HT-29 (cell line): ENCODE results near the gene AP3S2. TPM values are rescaled to one million over a fixed set of nuclear protein-coding genes. Genes with fewer than 3 reads are reported as not detected.
"Not testable (repeated sequence)": the region's sequence is repeated elsewhere in the genome, so short reads cannot be mapped to it uniquely, and the experiment has no call there.

ENCODE experiments used
- DNase-seq: peaks from one replicate; pipeline ENCODE4 v3.0.0-alpha.2; 2015; ENCODE audit warnings: low spot score
- total RNA-seq: library from RNA; depleted of rRNA; stranded (reverse); fragments of >200 nt; shearing (Covaris generic); gene quantifications from 2 replicates; pipeline ENCODE4 v1.2.3, GENCODE V29; 2014; rRNA removed

Gene AP3S2
- total RNA-seq = 14.8 and 36.2 TPM in 2 replicates

DNA sequence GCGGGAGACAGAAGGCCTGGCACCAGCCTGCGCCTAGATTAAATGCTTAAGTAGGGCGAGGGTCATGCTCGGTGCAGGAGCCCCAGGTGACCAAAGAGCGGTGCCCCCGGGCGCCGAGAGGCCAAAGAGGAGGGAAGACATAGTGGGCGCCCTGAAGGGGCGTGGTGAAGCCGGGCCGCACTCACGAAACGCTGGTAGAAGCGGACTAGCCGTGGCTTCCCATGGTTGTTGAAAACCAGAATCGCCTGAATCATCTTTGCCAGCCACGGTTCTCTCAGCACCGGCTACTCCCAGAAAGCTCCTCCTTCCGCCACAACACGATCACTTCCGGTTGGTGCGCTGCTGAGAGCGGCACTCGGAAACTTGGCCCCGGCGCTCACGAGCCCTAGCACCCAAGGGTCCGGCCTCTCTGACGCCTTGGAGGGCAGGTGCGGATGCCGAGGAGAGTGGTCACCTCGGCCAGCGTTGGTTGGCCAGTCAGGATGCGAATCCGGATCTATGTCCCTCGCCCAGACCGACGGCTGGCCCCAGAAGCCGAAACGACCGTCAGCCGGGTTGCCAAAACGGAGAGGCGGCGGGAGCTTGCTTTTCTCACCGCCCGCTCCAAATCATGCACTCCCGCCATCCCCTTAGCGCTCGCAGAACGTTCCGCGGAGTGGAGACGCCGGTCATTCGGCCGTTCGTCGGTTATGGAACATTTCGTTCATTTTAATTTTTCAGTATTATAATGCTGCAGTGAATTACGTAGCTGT is at the start of gene AP3S2:
TSS of gene AP3S2 (minus strand) at position 299 of the 752 bp plus-strand sequence. CDS start at position 254, 45 bp downstream.
- peak; percentile 99 for DNase-seq

DNA sequence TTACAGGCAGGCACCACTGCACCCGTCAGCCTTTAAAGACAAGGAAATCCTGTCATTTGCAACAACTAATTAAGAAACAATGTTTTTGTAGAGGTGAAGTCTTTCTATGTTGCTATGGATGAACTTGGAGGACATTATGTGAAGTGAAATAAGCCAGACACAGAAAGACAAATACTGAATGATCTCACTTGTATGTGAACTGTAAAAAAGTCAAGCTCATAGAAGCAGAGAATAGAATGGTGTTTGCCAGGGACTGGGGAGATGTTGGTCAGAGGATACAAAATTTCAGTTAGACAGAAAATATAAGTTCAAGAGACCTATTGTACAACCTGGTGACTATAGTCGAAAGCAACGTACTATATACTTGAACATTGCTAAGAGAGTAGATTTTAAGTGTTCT is 46.1 kb upstream of the AP3S2 start:
- DNase-seq = no peak

DNA sequence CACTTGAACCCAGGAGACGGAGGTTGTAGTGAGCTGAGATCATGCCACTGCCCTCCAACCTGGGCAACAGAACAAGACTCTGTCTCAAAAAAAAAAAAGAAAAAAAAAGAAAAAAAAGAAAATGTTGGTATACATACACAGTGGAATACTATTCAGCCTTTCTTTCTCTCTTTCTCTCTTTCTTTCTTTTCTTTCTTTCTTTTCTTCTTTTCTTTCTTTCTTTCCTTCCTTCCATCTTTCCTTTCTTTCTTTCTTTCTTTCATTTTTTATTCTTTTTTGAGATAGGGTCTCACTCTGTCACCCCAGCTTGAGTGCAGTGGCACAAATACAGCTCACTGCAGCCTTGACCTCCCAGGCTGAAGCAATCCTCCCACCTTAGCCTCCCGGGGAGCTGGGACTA is 45.6 kb upstream of the AP3S2 start:
- not testable (repeated sequence) for DNase-seq

DNA sequence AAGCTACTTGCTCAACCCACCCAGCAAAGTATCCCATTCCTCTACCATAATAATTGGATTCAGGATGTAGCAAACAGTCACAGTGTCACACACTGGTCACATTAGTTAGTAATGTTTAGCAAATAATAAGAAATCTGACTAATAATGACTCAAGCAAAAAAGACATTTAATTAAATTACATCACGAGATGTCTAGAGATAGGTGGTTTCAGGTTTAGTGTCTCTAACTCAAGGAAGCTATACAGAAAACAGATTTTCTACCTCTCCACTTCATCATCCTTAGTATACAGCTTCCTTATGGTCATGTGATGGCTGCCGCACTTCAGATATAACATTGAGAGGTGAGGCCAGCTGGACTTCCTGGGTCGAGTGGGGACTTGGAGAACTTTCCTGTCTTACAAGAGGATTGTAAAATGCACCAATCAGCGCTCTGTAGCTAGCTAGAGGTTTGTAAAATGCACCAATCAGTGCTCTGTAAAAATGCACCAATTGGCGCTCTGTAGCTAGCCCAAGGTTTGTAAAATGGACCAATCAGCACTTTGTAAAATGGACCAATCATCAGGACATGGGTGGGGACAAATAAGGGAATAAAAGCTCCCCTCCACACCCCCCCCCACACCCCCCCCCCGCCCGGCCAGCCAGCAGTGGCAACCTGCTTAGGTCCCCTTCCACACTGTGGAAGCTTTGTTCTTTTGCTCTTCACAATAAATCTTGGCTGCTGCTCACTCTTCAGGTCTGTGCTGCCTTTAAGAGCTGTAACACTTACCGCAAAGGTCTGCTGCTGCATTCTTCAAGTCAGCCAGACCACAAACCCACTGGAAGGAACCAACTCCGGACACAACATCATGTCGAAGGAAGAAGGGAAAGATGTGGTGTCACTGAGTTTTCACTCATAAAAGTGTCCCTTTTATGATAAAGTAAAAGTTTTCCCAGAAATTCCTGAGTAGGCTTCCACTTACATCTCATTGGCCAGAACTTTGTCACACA is 43.9 kb upstream of the AP3S2 start:
- DNase-seq = no peak

DNA sequence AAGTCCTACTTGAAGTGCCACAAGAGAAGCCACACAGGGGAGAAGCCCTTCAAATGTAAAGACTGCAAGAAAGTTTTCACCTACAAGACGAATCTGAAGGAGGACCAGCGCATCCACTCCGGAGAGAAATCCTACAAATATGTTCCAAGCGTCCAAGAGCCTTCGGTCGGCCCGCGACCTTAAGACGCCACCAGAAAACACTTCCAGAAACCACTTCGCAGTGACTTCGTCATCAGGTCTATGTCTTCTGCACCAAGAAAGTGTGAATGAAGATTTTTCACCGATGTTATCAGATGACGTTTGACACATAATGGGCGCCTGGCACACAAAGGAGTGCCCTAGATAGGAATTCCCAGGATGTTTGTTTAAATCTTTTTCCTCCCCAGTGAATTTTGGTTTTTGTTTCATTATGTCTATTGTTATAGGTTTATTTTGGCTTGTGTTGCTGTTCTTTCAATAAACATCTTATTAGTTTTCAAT is 43.0 kb upstream of the AP3S2 start:
- DNase-seq = no peak

DNA sequence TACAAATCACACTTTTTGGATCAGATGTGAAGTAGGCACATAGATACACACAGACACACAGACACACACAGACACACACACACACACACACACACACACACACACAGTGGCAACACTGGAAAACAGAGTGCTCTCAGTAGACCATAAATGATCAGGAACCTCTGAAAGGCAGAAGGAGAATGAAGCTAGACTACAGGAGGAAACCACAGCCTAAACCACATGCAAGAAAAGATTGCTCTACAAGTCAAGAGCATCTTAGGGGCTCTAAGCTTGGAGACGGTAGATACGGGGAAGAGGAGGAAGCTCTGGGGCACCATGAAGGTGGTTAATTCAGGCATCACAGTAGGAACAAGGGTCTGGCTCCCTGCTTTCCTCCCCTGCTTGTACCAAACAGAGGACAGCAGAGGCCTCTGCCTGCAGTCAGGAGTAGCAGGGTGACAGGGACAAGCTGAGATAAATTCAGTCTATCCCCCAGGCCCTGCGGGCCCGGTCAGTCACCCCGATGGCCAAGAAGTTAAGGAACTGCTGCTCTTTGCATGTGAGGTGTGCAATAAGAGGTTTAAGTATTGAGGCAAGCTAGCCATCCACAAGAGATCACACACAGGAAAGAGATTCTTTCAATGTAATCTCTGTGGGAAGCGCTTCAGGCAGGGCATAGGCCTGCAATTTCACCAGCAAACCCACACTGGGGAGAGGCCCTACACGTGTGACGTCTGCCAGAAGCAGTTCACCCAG is 42.4 kb upstream of the AP3S2 start:
- no peak for DNase-seq

DNA sequence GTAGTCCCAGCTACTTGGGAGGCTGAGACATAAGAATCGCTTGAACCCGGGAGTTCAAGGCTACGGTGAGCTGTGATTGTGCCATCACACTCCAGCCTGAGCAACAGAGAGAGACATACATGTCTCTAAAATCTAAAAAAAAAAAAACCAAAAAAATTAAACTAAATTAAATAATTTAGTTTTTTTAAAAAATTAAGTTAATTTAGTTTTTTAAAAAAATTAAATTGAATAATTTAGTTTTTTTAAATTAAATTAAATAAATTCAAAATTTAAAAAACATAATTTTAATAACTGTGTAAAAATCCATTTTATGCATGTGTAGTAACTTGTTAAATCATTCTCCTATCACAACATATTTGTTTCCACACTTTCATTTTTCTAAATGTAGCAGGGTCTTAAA is 39.1 kb upstream of the AP3S2 start:
- DNase-seq = no peak

DNA sequence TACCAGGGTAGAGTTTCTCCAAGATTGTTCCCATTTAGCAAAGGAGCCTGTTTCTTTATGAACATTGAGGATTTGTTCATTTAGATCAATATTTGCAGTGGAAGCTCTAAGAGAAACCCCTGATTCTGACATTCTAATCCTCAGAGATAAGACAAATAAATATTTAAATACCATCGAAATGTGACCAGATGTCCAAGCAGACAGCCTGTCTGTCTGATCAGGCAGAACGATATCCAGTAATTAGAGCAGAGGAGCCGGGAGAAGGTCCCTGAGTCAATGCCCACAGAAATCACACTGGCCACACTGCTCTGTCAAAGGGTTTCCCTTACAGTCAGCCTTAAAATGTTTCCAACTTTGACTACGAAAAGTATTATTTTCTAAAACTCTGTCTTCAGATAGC is 34.6 kb upstream of the AP3S2 start:
- no peak for DNase-seq

DNA sequence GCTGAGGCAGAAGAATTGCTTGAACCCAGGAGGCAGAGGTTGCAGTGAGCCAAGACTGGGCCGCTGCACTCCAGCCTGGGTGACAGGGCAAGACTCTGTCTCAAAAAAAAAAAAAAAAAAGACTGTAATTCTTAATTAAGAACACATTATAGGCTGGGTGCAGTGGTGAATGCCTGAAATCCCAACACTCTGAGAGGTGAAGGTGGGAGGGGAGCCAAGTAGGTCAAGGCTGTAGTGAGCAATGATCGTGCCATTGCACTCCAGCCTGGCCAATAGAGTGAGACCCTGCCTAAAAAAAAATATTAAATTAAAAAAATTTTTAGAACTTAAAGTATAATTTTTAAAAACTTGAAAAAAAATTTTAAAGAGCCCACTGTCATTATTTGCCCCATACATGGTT is 32.4 kb upstream of the AP3S2 start:
- no peak for DNase-seq

DNA sequence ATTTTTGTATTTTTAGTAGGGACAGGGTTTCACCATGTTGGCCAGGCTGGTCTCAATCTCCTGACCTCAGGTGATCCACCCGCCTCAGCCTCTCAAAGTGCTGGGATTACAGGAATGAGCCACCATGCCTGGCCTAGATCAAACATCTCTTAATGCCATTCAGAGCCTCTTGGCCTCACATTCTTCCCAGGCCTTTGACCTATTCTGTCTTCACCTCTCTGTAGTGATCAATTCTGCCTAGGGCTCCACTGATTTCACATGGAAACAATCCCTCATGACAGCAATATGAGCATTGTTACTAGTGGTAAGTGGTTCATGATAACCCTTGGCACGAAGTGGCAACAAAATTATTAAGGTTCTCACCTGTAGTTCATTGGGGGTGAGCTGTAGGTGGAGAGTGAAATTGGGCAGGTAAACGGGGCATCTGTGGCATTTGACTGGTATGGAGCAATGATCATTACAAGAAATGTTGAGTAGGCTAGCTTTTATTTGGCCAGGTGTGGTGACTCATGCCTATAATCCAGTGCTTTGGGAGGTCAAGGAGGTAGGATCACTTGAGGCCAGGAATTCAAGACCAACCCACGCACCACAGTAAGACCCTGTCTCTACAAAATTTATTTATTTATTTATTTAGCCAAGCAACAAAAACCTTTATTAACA is 23.8 kb upstream of the AP3S2 start:
- DNase-seq = peak; percentile 81

DNA sequence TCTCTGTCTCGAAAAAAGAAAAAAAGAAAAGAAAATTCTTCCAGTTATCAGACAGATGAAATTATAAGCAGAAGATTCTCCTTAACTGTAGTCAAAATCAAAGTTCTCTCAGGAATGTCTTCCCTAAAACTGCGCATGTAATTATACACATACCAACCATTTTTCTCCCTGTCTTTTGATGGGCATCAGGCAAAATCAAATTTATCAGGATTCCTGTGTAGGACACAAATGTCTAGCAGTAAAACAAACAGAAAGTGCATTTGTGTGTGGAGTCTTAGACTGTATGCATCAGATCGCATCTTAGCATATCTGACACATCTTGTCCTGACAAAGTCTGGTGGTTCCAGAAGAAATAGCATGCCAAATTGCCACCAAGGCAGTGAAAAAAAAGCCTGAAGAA is 22.9 kb upstream of the AP3S2 start:
- no peak for DNase-seq

DNA sequence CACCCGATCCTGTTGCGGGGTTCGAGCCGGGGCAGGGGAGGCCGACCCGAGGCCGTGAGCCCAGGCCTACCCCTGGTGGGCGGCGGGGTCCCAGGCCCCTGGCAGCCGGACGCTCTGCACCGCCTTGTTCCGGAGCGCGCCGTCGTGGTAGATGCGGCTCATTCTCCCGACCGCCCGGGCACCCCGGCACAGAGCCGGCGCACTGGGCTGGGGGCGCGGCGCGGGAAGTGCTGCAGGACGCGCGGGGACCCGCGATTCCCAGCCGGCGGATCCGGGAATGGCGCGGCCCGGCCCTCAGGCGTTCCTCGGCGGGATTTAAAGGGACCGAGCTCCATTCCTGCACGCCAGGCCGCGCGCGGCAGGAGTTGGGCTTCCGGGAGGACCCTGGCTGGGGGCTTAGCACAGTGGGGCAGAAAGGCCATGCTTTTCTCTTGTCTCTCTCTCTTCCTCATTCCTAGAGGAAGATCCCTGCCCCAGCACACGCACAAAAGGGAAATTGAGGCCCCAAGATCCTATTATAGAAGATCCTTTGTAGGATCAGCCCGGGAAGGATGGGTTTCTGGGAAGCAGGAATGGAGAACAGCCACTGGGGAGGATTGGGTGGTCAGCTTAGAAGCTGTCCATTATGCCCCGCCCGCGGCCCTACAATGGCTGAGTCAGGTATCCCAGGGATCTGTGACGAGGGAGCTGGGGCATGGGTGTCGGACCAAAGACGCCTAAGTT is 19.0 kb upstream of the AP3S2 start, which contains the start of gene ARPIN:
TSS of gene ARPIN (minus strand) at position 279 of the 723 bp plus-strand sequence. CDS start at position 162, 117 bp downstream.
- peak; percentile 70 for DNase-seq

DNA sequence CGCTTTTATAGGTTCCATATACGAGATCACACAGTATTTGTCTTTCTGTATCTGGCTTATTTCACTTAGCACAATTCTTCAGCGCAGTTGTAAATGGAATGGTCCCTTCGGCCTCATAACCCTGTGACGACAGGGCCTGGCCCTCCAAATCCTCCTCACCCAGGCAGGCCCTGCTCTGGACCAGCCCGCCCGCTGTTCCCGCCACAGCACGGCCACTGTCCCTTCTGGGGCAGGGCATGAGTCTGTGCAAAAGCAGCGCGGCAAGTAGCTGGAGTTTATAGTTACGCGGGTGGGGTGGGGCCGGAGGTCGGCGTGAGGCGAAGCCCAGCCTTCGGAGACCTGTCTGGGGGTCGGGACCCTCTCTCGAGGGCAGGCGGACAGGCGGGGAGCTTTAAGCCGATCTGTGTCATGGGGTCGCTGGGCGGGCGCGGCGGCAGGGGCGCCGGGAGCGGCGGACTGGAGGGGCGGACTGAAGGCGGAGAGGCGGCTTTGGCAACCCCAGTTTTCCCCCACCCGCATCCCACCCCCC is 18.4 kb upstream of the AP3S2 start:
- DNase-seq = peak; percentile 74

DNA sequence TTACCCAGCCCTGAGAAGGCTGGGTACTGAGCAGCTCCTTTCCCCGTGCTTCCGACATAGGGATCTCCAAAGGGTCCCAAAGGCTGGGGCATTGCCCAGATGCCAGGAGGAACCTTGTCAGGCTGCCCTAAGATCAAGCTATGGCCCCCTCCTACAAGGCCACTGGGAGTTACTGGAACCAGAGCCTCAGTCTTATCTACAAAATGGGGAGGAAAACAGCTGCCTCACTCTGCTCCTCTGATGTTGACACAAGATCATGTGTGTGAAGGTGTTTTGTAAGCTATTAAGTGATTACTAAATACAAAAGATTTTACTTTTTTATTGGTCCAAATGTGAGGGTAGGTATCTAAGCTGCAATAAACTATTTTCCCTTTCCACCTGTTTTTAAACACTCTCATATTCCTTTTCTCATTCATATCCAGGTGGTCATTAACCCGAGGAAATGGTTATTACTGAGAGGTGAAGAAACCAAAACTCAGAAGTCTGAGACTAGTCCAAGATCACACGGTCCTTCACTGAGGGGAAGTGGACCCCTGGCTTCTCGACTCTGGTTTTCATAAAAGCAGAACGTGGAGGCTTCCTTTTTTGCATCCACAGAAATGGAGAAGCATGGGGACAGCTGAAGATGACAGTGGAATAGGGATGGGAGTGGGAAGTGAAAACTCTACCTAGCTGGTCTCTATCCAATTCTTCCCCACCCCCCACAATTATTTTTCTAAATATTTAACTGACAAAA is 17.3 kb upstream of the AP3S2 start:
- no peak for DNase-seq

DNA sequence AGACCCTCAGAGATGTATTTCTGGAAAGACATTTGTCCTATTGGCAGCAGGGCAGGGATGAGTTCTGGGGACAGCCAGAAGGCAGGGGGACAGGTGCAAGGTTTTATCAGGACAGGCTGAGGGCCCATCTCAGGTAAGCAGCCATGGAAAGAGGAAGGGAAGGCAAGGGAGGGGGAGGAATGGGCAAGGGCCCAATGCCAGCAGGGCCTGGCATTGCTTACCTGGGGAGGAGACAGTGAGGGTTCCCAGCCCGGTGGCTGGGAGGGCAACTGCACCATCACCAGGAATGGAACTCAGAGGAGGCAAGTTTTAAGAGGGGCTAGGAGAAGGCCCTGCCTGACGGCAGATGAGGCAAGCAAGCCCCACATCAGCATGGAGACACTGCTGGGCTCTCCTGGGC is 15.8 kb upstream of the AP3S2 start:
- no peak for DNase-seq

DNA sequence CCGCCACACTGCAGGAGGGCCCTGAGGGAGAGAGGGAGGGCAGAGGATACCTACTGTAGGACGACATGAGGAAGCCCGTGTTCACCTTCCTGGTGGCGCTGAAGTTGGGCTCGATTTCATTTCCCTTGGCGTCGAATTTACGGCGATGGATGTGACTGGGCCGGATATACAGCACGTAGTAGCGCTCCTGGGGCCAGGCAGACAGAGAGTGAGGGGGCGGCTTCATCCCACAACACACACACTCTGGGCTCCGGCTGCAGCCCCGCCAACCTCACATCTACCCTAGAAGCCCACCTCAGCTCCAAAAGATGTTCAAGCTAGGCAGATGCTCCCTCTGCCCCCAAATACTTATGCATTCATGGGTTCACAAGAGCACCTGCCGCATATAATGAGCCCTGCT is 14.4 kb upstream of the AP3S2 start:
- DNase-seq = no peak

DNA sequence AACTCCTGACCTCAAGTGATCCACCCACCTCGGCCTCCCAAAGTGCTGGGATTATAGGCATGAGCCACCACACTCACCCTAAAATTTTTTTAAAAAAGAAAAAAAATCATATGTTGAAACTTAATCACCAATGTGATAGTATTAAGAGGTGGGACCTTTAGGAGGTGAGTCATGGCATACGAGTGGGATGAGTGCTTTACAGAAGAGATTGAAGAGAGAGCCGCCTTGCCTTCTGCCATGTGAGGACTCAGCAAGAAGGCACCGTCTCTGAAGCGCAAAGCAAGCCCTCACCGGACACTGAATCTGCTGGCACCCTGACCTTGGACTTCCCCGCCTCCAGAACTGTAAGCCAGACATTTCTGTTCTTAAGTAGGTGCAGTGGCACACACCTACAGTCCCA is 13.5 kb upstream of the AP3S2 start:
- no peak for DNase-seq

DNA sequence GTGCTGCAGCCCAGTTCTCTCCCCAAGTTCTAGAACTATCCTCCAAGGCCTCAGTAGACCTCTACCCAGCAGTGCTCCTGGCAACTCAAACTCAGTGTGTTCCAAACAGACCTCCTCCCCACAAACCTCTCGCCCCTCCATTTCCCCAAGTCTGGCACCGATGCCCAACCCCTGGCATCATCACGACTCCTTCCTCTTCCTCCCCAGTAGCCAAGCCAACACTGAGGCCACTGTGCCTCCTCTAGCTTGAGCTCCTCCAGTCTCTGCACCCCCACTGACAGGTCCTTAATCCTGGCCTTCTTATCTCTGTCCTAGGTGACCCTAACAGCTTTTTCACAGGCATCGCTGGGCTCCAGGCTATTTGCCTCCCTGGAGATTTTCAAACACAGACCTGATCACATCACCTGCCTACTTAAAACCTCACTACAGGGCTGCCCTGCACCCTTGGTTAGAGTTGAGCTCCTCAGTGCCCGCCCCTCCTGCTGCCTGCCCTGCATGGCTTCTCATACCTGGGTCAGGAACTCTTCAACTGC is 12.1 kb upstream of the AP3S2 start:
- no peak for DNase-seq

DNA sequence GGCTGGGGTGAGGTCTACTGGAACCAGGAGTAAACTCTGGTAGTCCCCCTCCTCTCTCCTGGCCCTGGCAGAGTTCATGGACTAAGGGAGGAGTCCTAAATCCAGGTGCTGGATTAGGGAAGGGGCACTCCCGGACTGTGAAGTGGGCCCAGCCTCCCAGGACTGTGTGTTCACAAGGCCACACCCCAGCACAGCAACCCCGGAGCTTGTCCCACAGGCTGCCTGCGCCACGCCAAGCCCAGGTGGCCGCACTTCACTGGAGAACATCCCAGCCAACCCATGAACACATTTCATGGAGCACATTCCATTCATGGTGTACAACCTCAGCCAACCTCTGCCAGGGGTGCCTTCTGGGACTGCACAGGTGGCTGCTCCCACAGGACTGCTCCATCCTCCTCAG is 10.7 kb upstream of the AP3S2 start:
- DNase-seq = no peak
